Omental fat pad (tissue), 4 donors: ENCODE results near the gene BMP2K. TPM values are rescaled to one million over a fixed set of nuclear protein-coding genes. Genes with fewer than 3 reads are reported as not detected.

Source experiments
- ATAC-seq: fragments of 150-250 bp; one replicate; pipeline ENCODE4 v1.9.1; 2016; ENCODE audit warnings: mild to moderate bottlenecking, moderate library complexity; ENCODE audit not compliant: low FRiP score
- DNase-seq: peaks from one replicate; pipeline ENCODE4 v3.0.0-alpha.2; 2019; ENCODE audit warnings: low spot score
- CTCF ChIP-seq, 3 donors: fragments of 450-650 bp; IDR thresholded peaks; one replicate each; pipeline ENCODE4 v1.5.1; 2016 to 2017; ENCODE audit warnings: antibody characterized with exemption in 3 of 3, mild to moderate bottlenecking in 3 of 3, moderate library complexity in 2 of 3
- total RNA-seq, 4 donors: library from RNA; depleted of rRNA; stranded (reverse); fragments of >200 nt; gene quantifications; one replicate each; pipeline ENCODE4 v1.1.0, GENCODE V29; 2016

The BMP2K gene
- total RNA-seq, 4 donors from 2014 or later, result 33.2 to 64.1 (median 43.7) TPM

GRCh38 chr4:78763251-78763650 lies 12.9 kb upstream of the BMP2K start:
- no peak for ATAC-seq
- no peak for DNase-seq
- no peak for TF ChIP-seq CTCF (IDR thresholded peaks at IDR 0.05)

- DNase-seq (no peak), ATAC-seq (no peak)
- no peak for TF ChIP-seq CTCF (IDR thresholded peaks at IDR 0.05)
Measured at GRCh38 chr4:78763763-78764387, 12.3 kb upstream of the BMP2K start.

- DNase-seq, result no peak
- ATAC-seq, result no peak
- TF ChIP-seq CTCF (IDR thresholded peaks at IDR 0.05), result no peak
Measured at GRCh38 chr4:78764498-78764961, 11.6 kb upstream of the BMP2K start.

- DNase-seq, result no peak
- ATAC-seq, result no peak
- TF ChIP-seq CTCF (IDR thresholded peaks at IDR 0.05), result no peak
Measured at GRCh38 chr4:78765432-78766006, 10.6 kb upstream of the BMP2K start.

GRCh38 chr4:78766026-78766425 lies 10.1 kb upstream of the BMP2K start:
- ATAC-seq, result no peak
- TF ChIP-seq CTCF (IDR thresholded peaks at IDR 0.05), result no peak
- DNase-seq, result no peak

GRCh38 chr4:78766650-78767049 lies 9.5 kb upstream of the BMP2K start:
- ATAC-seq (no peak), DNase-seq (no peak)
- no peak for TF ChIP-seq CTCF (IDR thresholded peaks at IDR 0.05)

- ATAC-seq, result no peak
- TF ChIP-seq CTCF (IDR thresholded peaks at IDR 0.05), result no peak
- DNase-seq, result no peak
Measured at GRCh38 chr4:78767350-78767749, 8.8 kb upstream of the BMP2K start.
